HepG2 (cell line): Measurements from ENCODE around the gene ZNF474. TPM values are rescaled to one million over a fixed set of nuclear protein-coding genes. Genes with fewer than 3 reads are reported as not detected.

Experiments used
- AHDC1 ChIP-seq: sonication (generic); formaldehyde crosslinking; IDR thresholded peaks from 2 replicates; pipeline ENCODE4 v1.5.1; 2020; ENCODE audit warnings: mild to moderate bottlenecking, missing genetic modification reagents, borderline replicate concordance
- EP300 ChIP-seq, 3 experiments: sonication (generic) in 1 of 3; formaldehyde crosslinking in 1 of 3; IDR thresholded peaks; 2 replicates each; pipeline versions ENCODE4 v1.5.1 to v1.6.1; 2011 to 2020; ENCODE audit warnings: low read depth in 2 of 3, low read length in 2 of 3, borderline replicate concordance in 1 of 3, improper control_type of control experiment in 1 of 3, mild to moderate bottlenecking in 1 of 3, missing genetic modification reagents in 1 of 3, moderate library complexity in 1 of 3
- HOXA3 ChIP-seq: sonication (generic); formaldehyde crosslinking; IDR thresholded peaks from 2 replicates; pipeline ENCODE4 v1.5.0; 2020; ENCODE audit warnings: missing genetic modification reagents
- NFYB ChIP-seq: sonication (generic); formaldehyde crosslinking; IDR thresholded peaks from 2 replicates; pipeline ENCODE4 v1.4.0; 2020; ENCODE audit warnings: missing genetic modification reagents
- NONO ChIP-seq, 2 experiments: fragments of 450-650 bp in 1 of 2; sonication (generic) in 1 of 2; formaldehyde crosslinking in 1 of 2; IDR thresholded peaks in 1 of 2; conservative IDR thresholded peaks in 1 of 2; 2 replicates each; pipeline versions ENCODE4 v1.6.1 to v1.8.0; 2017 to 2022; ENCODE audit warnings: mild to moderate bottlenecking in 1 of 2, missing genetic modification reagents in 1 of 2, moderate library complexity in 1 of 2
- SIX4 ChIP-seq: sonication (generic); formaldehyde crosslinking; IDR thresholded peaks from 2 replicates; pipeline ENCODE4 v1.4.0; 2020; ENCODE audit warnings: missing genetic modification reagents
- TMF1 ChIP-seq: sonication (generic); formaldehyde crosslinking; IDR thresholded peaks from 2 replicates; pipeline ENCODE4 v1.8.1; 2022; ENCODE audit warnings: low read depth, missing genetic modification reagents
- ZNF232 ChIP-seq: sonication (generic); formaldehyde crosslinking; IDR thresholded peaks from 2 replicates; pipeline ENCODE4 v1.4.0; 2020; ENCODE audit warnings: missing genetic modification reagents, borderline replicate concordance
- ZNF451 ChIP-seq: sonication (generic); formaldehyde crosslinking; IDR thresholded peaks from 2 replicates; pipeline ENCODE4 v1.5.0; 2020; ENCODE audit warnings: mild to moderate bottlenecking, missing genetic modification reagents
- ZNF703 ChIP-seq: sonication (generic); formaldehyde crosslinking; IDR thresholded peaks from 2 replicates; pipeline ENCODE4 v1.5.1; 2020; ENCODE audit warnings: missing genetic modification reagents, mild to moderate bottlenecking, moderate library complexity, borderline replicate concordance
- polyA plus RNA-seq, 8 experiments: library from polyadenylated mRNA; depleted of rRNA in 3 of 8; stranded (reverse) in 7 of 8; unstranded in 1 of 8; fragments of >200 nt; fragmentation: Illumina TruSeq in 4 of 8; extraction: Trizol in 4 of 8; gene quantifications; 2 replicates each; pipeline versions ENCODE4 v1.2.1 to v1.2.3, GENCODE V29; 2011 to 2016; ENCODE audit warnings: low read depth in 4 of 8, missing spikeins in 1 of 8, mixed read lengths in 1 of 8; ENCODE audit not compliant: insufficient read depth in 1 of 8
- total RNA-seq, 5 experiments: library from RNA; depleted of rRNA; stranded (reverse); fragments of >200 nt; fragmentation: Illumina TruSeq; extraction: Trizol; gene quantifications; 2 replicates each; pipeline ENCODE4 v1.2.3, GENCODE V29; 2016; ENCODE audit warnings: low read depth in 1 of 5

Gene ZNF474
- total and polyA plus RNA-seq, 2 of the 13 experiments (the other 11 are each of a cell fraction or from before 2014, with no cell fraction given), result 0.07 TPM; not detected in 1

- TF ChIP-seq EP300 (IDR thresholded peaks at IDR 0.05; ENCODE audit: low read depth in 2 of 2, low read length in 2 of 2) (no peak), EP300 (CRISPR knock-in tag; IDR thresholded peaks at IDR 0.05; ENCODE audit: borderline replicate concordance) (no peak), NONO (IDR thresholded peaks at IDR 0.05) (no peak), NONO (CRISPR knock-in tag; conservative IDR thresholded peaks at IDR 0.05) (no peak), ZNF232 (no peak), NFYB (CRISPR knock-in tag) (no peak), ZNF703 (CRISPR knock-in tag) (no peak), HOXA3 (CRISPR knock-in tag) (no peak), SIX4 (CRISPR knock-in tag) (no peak), ZNF451 (CRISPR knock-in tag) (no peak), TMF1 (CRISPR knock-in tag) (no peak), AHDC1 (no peak)
These were observed 20.2 kb downstream of the ZNF474 start (continued) for GRCh38 chr5:122149321-122150090.
